Liver (tissue), 3 donors: ENCODE data around the gene DDX23.

Source experiments
- CTCF ChIP-seq: fragments of 150-350 bp; IDR thresholded peaks from 2 replicates; pipeline ENCODE4 v1.5.1; 2017; ENCODE audit warnings: improper control_type of control experiment, low read depth, low read length; ENCODE audit not compliant: missing input control
- EGR1 ChIP-seq, 2 donors: IDR thresholded peaks; 2 replicates each; pipeline ENCODE4 v1.6.1; 2016 to 2018; ENCODE audit warnings: antibody characterized with exemption in 2 of 2, low read depth in 2 of 2
- HNF4A ChIP-seq, 2 donors: conservative IDR thresholded peaks; 2 replicates each; pipeline ENCODE4 v1.6.1; 2016; ENCODE audit warnings: antibody characterized with exemption in 2 of 2, mild to moderate bottlenecking in 2 of 2
- JUND ChIP-seq, 2 donors: IDR thresholded peaks; 2 replicates each; pipeline ENCODE4 v1.6.1; 2016; ENCODE audit warnings: antibody characterized with exemption in 2 of 2
- RAD21 ChIP-seq, 2 donors: IDR thresholded peaks; 2 replicates each; pipeline ENCODE4 v1.6.1; 2016; ENCODE audit warnings: antibody characterized with exemption in 2 of 2, mild to moderate bottlenecking in 2 of 2
- SP1 ChIP-seq: IDR thresholded peaks from 2 replicates; pipeline ENCODE4 v1.6.1; 2018; ENCODE audit warnings: antibody characterized with exemption, mild to moderate bottlenecking
- TAF1 ChIP-seq: conservative IDR thresholded peaks from 2 replicates; pipeline ENCODE4 v1.6.1; 2016; ENCODE audit warnings: antibody characterized with exemption, mild to moderate bottlenecking
- YY1 ChIP-seq: IDR thresholded peaks from 2 replicates; pipeline ENCODE4 v1.6.1; 2016; ENCODE audit warnings: antibody characterized with exemption, mild to moderate bottlenecking
- donor health status: healthy.
- donor health status: healthy.

- no peak for TF ChIP-seq CTCF
- no peak for TF ChIP-seq TAF1
- no peak for TF ChIP-seq SP1
- no peak for TF ChIP-seq HNF4A (conservative IDR thresholded peaks at IDR 0.05)
- TF ChIP-seq RAD21 (IDR thresholded peaks at IDR 0.05): no peak
- TF ChIP-seq EGR1 (IDR thresholded peaks at IDR 0.05; ENCODE audit: low read depth in 2 of 2): no peak
- no peak for TF ChIP-seq YY1
- TF ChIP-seq JUND (IDR thresholded peaks at IDR 0.05): no peak
Measured at GRCh38 chr12:48881686-48882314, 29.8 kb upstream of the DDX23 start.
